Activated CD4-positive, alpha-beta T cell treated with anti-CD3 and anti-CD28 coated beads, Interleukin-2, amount 50 U/mL, for 16 hours (primary cell): ENCODE results near the gene MLX.
"Not testable (repeated sequence)": the region's sequence is repeated elsewhere in the genome, so short reads cannot be mapped to it uniquely, and the experiment has no call there.

Experiments used
- DNase-seq: peaks from one replicate; pipeline ENCODE4 v3.0.0-alpha.2; 2020

Gene MLX

GRCh38 chr17:42555961-42556617 is 10.8 kb upstream of the MLX start:
- DNase-seq = not testable (repeated sequence)

- DNase-seq = no peak
These were observed 7.8 kb upstream of the MLX start for GRCh38 chr17:42559075-42559474.

- DNase-seq = no peak
These were observed 6.7 kb upstream of the MLX start for GRCh38 chr17:42560246-42560645.

- peak; percentile 96 for DNase-seq
These were observed 5.0 kb upstream of the MLX start, which contains the start of gene COASY for GRCh38 chr17:42561897-42562387. COASY (plus strand) TSS chr17:42562148; CDS start chr17:42562623, 475 bp downstream.

GRCh38 chr17:42562388-42563142 is 4.3 kb upstream of the MLX start:
- no peak for DNase-seq

- DNase-seq = no peak
These were observed 3.8 kb upstream of the MLX start for GRCh38 chr17:42563143-42563509.

- DNase-seq = no peak
These were observed 3.4 kb upstream of the MLX start for GRCh38 chr17:42563543-42563942.

- no peak for DNase-seq
These were observed 3.0 kb upstream of the MLX start for GRCh38 chr17:42563950-42564349.

GRCh38 chr17:42564815-42565522 is 1.9 kb upstream of the MLX start:
- DNase-seq = no peak

GRCh38 chr17:42565523-42566214 is 1.2 kb upstream of the MLX start:
- DNase-seq = no peak

GRCh38 chr17:42566215-42566882 is 551 bp upstream of the MLX start:
- DNase-seq = no peak

GRCh38 chr17:42568341-42569111 is 1.6 kb downstream of the MLX start:
- DNase-seq = no peak

GRCh38 chr17:42571435-42572225 is 4.7 kb downstream of the MLX start:
- no peak for DNase-seq

- DNase-seq = no peak
These were observed 6.2 kb downstream of the MLX start for GRCh38 chr17:42573095-42573494.

- no peak for DNase-seq
These were observed 7.6 kb downstream of the MLX start for GRCh38 chr17:42574463-42574862.

GRCh38 chr17:42577140-42577531 is 10.2 kb downstream of the MLX start:
- DNase-seq = no peak

- peak; percentile 98 for DNase-seq
These were observed 10.8 kb downstream of the MLX start, which contains the start of gene PSMC3IP for GRCh38 chr17:42577532-42578281. PSMC3IP (minus strand) TSS chr17:42577729; CDS start chr17:42577686, 43 bp downstream.

GRCh38 chr17:42578282-42578869 is 11.5 kb downstream of the MLX start:
- DNase-seq = peak; percentile 80

GRCh38 chr17:42579794-42580551 is 13.1 kb downstream of the MLX start:
- DNase-seq = no peak
